ENCODE data around the gene SENP7. TPM values are rescaled to one million over a fixed set of nuclear protein-coding genes. Genes with fewer than 3 reads are reported as not detected.
A peak's percentile ranks its signal among the peaks of the same experiment; 100 is the strongest.
"Not testable (repeated sequence)": the region's sequence is repeated elsewhere in the genome, so short reads cannot be mapped to it uniquely, and the experiment has no call there.

Gene SENP7
- total RNA-seq, 1 donor from 2014 or later = 15.7 TPM

- Mint-ChIP-seq H3K27me3 (ENCODE audit: low read depth) (no peaks in the 10 kb centered on the region), H3K4me1 (ENCODE audit: low read depth) (peaks cover 32% of the 10 kb centered on the region), H3K27ac (ENCODE audit: unreplicated experiment) (no peak overlapping the region), H3K36me3 (ENCODE audit: low read depth) (peaks cover 15% of the 10 kb centered on the region), H3K4me3 (ENCODE audit: unreplicated experiment) (no peak overlapping the region), H3K9me3 (ENCODE audit: low read depth) (peaks cover 16% of the 10 kb centered on the region)
- no peak for TF ChIP-seq CTCF (IDR thresholded peaks at IDR 0.05)
- no peak for DNase-seq (ENCODE audit: low spot score)
Measured at GRCh38 chr3:101312545-101312944, 200.5 kb downstream of the SENP7 start.

- Mint-ChIP-seq H3K36me3 (ENCODE audit: low read depth) (peaks cover 16% of the 10 kb centered on the region), H3K27ac (ENCODE audit: unreplicated experiment) (no peak overlapping the region), H3K4me1 (ENCODE audit: low read depth) (peaks cover 32% of the 10 kb centered on the region), H3K27me3 (ENCODE audit: low read depth) (no peaks in the 10 kb centered on the region), H3K9me3 (ENCODE audit: low read depth) (peaks cover 19% of the 10 kb centered on the region), H3K4me3 (ENCODE audit: unreplicated experiment) (no peak overlapping the region)
- no peak for DNase-seq (ENCODE audit: low spot score)
- no peak for TF ChIP-seq CTCF (IDR thresholded peaks at IDR 0.05)
Measured at GRCh38 chr3:101311676-101312075, 201.3 kb downstream of the SENP7 start.

GRCh38 chr3:101310978-101311375 is 202.0 kb downstream of the SENP7 start:
- no peak for DNase-seq (ENCODE audit: low spot score)
- Mint-ChIP-seq H3K27ac (ENCODE audit: unreplicated experiment) (peak overlapping the region; percentile 93), H3K4me1 (ENCODE audit: low read depth) (peaks cover 34% of the 10 kb centered on the region), H3K9me3 (ENCODE audit: low read depth) (peaks cover 19% of the 10 kb centered on the region), H3K27me3 (ENCODE audit: low read depth) (no peaks in the 10 kb centered on the region), H3K36me3 (ENCODE audit: low read depth) (peaks cover 16% of the 10 kb centered on the region), H3K4me3 (ENCODE audit: unreplicated experiment) (peak overlapping the region; percentile 58)
- TF ChIP-seq CTCF (IDR thresholded peaks at IDR 0.05) = no peak

- not testable (repeated sequence) for DNase-seq (ENCODE audit: low spot score); H3K4me3 Mint-ChIP-seq (ENCODE audit: unreplicated experiment); H3K27me3 Mint-ChIP-seq (ENCODE audit: low read depth); H3K27ac Mint-ChIP-seq (ENCODE audit: unreplicated experiment)
- peaks cover 19% of the 10 kb centered on the region for H3K9me3 Mint-ChIP-seq (ENCODE audit: low read depth)
- peaks cover 17% of the 10 kb centered on the region for H3K36me3 Mint-ChIP-seq (ENCODE audit: low read depth)
- H3K4me1 Mint-ChIP-seq (ENCODE audit: low read depth) = peaks cover 38% of the 10 kb centered on the region
Measured at GRCh38 chr3:101308147-101308772, 204.8 kb downstream of the SENP7 start.

GRCh38 chr3:101303836-101304235 is 209.2 kb downstream of the SENP7 start:
- Mint-ChIP-seq H3K9me3 (ENCODE audit: low read depth) (peaks cover 16% of the 10 kb centered on the region), H3K36me3 (ENCODE audit: low read depth) (peaks cover 22% of the 10 kb centered on the region), H3K27ac (ENCODE audit: unreplicated experiment) (no peak overlapping the region), H3K4me3 (ENCODE audit: unreplicated experiment) (no peak overlapping the region), H3K4me1 (ENCODE audit: low read depth) (peaks cover 6% of the 10 kb centered on the region), H3K27me3 (ENCODE audit: low read depth) (no peaks in the 10 kb centered on the region)
- TF ChIP-seq CTCF (IDR thresholded peaks at IDR 0.05) = no peak
- no peak for DNase-seq (ENCODE audit: low spot score)

GRCh38 chr3:101303089-101303731 is 209.8 kb downstream of the SENP7 start:
- no peak for DNase-seq (ENCODE audit: low spot score)

More at GRCh38 chr3:101303089-101303731, 209.8 kb downstream of the SENP7 start:
- Mint-ChIP-seq H3K27ac (ENCODE audit: unreplicated experiment) (no peak overlapping the region), H3K9me3 (ENCODE audit: low read depth) (peaks cover 16% of the 10 kb centered on the region), H3K36me3 (ENCODE audit: low read depth) (peaks cover 23% of the 10 kb centered on the region), H3K4me3 (ENCODE audit: unreplicated experiment) (no peak overlapping the region), H3K4me1 (ENCODE audit: low read depth) (peaks cover 6% of the 10 kb centered on the region), H3K27me3 (ENCODE audit: low read depth) (no peaks in the 10 kb centered on the region)
- no peak for TF ChIP-seq CTCF (IDR thresholded peaks at IDR 0.05)

All from chondrocyte (in vitro differentiated cells).